ENCODE measurements around the gene GPX3. TPM values are rescaled to one million over a fixed set of nuclear protein-coding genes. Genes with fewer than 3 reads are reported as not detected.
A peak's percentile ranks its signal among the peaks of the same experiment; 100 is the strongest.

GPX3 gene
- total and polyA plus RNA-seq, 2 of the 13 experiments (the other 11 are each of a cell fraction or from before 2014, with no cell fraction given) = 33.8 to 1,892 TPM

DNA sequence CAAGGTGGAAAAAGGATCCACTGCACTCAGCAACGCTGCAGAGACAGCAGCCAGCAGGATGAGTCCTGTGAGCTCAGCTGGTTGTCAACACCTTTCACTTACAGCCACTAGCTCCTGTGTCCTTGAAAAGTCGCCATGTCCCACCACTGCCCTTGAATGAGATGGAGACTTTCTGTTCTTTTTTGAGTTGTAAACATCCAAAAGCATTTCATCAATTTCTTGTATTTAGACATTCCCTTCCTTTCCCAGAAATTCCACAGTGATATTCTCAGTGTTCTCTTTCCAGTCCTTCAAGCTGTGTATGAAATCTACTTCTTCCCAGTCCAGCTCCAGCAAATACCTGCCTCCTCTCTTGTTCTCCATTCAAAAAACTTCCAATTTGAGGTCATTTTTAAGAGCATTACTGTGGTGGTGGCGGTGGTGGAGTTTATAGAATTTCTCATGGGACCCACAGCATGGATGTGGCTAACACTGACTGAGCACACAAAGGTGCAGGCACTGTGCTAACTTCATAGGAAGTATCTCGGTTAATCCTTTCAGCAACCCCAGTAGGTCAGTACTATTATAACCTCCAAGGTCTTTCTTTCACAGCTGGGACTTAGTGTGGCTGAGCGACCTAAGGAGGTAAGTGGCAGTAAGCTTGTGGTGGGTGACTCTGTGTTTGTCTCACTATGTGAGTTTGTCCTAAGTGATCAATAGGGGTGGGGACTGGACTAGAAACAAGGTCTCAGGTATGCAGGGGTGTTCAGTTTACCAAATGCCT lies 15.0 kb upstream of the GPX3 start (continued):
- TF ChIP-seq, protein P1, sequence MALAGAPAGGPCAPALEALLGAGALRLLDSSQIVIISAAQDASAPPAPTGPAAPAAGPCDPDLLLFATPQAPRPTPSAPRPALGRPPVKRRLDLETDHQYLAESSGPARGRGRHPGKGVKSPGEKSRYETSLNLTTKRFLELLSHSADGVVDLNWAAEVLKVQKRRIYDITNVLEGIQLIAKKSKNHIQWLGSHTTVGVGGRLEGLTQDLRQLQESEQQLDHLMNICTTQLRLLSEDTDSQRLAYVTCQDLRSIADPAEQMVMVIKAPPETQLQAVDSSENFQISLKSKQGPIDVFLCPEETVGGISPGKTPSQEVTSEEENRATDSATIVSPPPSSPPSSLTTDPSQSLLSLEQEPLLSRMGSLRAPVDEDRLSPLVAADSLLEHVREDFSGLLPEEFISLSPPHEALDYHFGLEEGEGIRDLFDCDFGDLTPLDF (CRISPR knock-in tag; IDR thresholded peaks at IDR 0.05) = no peak
- peak; percentile 51; the same call in 1 of the 2 replicates for TF ChIP-seq ZNF331 (CRISPR knock-in tag; IDR thresholded peaks at IDR 0.05)
- TF ChIP-seq SP4 (CRISPR knock-in tag; IDR thresholded peaks at IDR 0.05) = no peak
- no peak for TF ChIP-seq PAX8 (CRISPR knock-in tag; IDR thresholded peaks at IDR 0.05; ENCODE audit: borderline replicate concordance)
- TF ChIP-seq, protein P2, sequence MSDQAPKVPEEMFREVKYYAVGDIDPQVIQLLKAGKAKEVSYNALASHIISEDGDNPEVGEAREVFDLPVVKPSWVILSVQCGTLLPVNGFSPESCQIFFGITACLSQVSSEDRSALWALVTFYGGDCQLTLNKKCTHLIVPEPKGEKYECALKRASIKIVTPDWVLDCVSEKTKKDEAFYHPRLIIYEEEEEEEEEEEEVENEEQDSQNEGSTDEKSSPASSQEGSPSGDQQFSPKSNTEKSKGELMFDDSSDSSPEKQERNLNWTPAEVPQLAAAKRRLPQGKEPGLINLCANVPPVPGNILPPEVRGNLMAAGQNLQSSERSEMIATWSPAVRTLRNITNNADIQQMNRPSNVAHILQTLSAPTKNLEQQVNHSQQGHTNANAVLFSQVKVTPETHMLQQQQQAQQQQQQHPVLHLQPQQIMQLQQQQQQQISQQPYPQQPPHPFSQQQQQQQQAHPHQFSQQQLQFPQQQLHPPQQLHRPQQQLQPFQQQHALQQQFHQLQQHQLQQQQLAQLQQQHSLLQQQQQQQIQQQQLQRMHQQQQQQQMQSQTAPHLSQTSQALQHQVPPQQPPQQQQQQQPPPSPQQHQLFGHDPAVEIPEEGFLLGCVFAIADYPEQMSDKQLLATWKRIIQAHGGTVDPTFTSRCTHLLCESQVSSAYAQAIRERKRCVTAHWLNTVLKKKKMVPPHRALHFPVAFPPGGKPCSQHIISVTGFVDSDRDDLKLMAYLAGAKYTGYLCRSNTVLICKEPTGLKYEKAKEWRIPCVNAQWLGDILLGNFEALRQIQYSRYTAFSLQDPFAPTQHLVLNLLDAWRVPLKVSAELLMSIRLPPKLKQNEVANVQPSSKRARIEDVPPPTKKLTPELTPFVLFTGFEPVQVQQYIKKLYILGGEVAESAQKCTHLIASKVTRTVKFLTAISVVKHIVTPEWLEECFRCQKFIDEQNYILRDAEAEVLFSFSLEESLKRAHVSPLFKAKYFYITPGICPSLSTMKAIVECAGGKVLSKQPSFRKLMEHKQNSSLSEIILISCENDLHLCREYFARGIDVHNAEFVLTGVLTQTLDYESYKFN (CRISPR knock-in tag; conservative IDR thresholded peaks at IDR 0.05) = peak; percentile 31; the same call in 1 of the 2 replicates
- TF ChIP-seq, protein P3, sequence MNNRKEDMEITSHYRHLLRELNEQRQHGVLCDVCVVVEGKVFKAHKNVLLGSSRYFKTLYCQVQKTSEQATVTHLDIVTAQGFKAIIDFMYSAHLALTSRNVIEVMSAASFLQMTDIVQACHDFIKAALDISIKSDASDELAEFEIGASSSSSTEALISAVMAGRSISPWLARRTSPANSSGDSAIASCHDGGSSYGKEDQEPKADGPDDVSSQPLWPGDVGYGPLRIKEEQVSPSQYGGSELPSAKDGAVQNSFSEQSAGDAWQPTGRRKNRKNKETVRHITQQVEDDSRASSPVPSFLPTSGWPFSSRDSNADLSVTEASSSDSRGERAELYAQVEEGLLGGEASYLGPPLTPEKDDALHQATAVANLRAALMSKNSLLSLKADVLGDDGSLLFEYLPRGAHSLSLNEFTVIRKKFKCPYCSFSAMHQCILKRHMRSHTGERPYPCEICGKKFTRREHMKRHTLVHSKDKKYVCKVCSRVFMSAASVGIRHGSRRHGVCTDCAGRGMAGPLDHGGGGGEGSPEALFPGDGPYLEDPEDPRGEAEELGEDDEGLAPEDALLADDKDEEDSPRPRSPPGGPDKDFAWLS (CRISPR knock-in tag; IDR thresholded peaks at IDR 0.05; ENCODE audit: borderline replicate concordance) = no peak
- peak; percentile 57; the same call in 1 of the 2 replicates for TF ChIP-seq IRF2 (CRISPR knock-in tag; IDR thresholded peaks at IDR 0.05)
- no peak for TF ChIP-seq TCF7 (IDR thresholded peaks at IDR 0.05; ENCODE audit: low read depth)
- no peak for TF ChIP-seq XBP1 (CRISPR knock-in tag; IDR thresholded peaks at IDR 0.05)
- TF ChIP-seq, protein P4, sequence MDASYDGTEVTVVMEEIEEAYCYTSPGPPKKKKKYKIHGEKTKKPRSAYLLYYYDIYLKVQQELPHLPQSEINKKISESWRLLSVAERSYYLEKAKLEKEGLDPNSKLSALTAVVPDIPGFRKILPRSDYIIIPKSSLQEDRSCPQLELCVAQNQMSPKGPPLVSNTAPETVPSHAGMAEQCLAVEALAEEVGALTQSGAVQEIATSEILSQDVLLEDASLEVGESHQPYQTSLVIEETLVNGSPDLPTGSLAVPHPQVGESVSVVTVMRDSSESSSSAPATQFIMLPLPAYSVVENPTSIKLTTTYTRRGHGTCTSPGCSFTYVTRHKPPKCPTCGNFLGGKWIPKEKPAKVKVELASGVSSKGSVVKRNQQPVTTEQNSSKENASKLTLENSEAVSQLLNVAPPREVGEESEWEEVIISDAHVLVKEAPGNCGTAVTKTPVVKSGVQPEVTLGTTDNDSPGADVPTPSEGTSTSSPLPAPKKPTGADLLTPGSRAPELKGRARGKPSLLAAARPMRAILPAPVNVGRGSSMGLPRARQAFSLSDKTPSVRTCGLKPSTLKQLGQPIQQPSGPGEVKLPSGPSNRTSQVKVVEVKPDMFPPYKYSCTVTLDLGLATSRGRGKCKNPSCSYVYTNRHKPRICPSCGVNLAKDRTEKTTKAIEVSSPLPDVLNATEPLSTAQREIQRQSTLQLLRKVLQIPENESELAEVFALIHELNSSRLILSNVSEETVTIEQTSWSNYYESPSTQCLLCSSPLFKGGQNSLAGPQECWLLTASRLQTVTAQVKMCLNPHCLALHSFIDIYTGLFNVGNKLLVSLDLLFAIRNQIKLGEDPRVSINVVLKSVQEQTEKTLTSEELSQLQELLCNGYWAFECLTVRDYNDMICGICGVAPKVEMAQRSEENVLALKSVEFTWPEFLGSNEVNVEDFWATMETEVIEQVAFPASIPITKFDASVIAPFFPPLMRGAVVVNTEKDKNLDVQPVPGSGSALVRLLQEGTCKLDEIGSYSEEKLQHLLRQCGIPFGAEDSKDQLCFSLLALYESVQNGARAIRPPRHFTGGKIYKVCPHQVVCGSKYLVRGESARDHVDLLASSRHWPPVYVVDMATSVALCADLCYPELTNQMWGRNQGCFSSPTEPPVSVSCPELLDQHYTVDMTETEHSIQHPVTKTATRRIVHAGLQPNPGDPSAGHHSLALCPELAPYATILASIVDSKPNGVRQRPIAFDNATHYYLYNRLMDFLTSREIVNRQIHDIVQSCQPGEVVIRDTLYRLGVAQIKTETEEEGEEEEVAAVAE (CRISPR knock-in tag; IDR thresholded peaks at IDR 0.05; ENCODE audit: borderline replicate concordance) = 0 out of 2 replicates have a peak, but pooled peaks have one; percentile 13
- no peak for TF ChIP-seq SCMH1 (CRISPR knock-in tag; IDR thresholded peaks at IDR 0.05; ENCODE audit: borderline replicate concordance)
- no peak for TF ChIP-seq RBM22 (optimal IDR thresholded peaks at IDR 0.05; ENCODE audit: low read length)
- no peak for TF ChIP-seq DR1 (CRISPR knock-in tag; IDR thresholded peaks at IDR 0.05)
- TF ChIP-seq ZNF678 (CRISPR knock-in tag; IDR thresholded peaks at IDR 0.05) = no peak
- peak; percentile 82 for TF ChIP-seq SIN3A (IDR thresholded peaks at IDR 0.05; ENCODE audit: borderline replicate concordance, low read depth, low read length)
- no peak for TF ChIP-seq POLR2G (IDR thresholded peaks at IDR 0.05; ENCODE audit: low read depth, low read length)
